ENCODE measurements around the gene GADD45GIP1.

DNA sequence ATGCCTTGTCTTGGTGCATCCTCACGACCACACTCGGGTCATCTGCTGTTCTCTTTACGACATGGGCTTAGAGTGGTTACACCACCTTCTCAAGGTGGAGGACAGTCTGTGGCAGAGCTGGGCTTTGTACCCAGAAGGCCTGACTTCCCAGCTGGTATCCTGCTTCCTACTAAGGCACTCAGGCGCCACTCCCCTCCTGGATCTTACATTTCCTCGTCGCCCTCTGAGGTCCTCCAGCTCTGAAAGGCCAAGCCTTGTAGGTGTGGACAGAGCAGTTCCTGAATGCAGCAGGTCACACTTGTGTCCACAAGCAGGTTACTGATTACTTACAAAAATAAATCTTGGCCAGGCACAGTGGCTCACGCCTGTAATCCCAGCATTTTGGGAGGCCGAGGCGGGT is 49.9 kb downstream of the GADD45GIP1 start:
- TF ChIP-seq MAX (IDR thresholded peaks at IDR 0.05; ENCODE audit: low read depth, low read length) = no peak
- no peak for TF ChIP-seq ZZZ3 (IDR thresholded peaks at IDR 0.05; ENCODE audit: control insufficient read depth, insufficient read length, low read depth)
- TF ChIP-seq RAD21 (IDR thresholded peaks at IDR 0.05; ENCODE audit: insufficient read depth, low read depth, low read length) = no peak
- TF ChIP-seq, protein P1, sequence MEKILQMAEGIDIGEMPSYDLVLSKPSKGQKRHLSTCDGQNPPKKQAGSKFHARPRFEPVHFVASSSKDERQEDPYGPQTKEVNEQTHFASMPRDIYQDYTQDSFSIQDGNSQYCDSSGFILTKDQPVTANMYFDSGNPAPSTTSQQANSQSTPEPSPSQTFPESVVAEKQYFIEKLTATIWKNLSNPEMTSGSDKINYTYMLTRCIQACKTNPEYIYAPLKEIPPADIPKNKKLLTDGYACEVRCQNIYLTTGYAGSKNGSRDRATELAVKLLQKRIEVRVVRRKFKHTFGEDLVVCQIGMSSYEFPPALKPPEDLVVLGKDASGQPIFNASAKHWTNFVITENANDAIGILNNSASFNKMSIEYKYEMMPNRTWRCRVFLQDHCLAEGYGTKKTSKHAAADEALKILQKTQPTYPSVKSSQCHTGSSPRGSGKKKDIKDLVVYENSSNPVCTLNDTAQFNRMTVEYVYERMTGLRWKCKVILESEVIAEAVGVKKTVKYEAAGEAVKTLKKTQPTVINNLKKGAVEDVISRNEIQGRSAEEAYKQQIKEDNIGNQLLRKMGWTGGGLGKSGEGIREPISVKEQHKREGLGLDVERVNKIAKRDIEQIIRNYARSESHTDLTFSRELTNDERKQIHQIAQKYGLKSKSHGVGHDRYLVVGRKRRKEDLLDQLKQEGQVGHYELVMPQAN (conservative IDR thresholded peaks at IDR 0.05) = no peak
- no peak for TF ChIP-seq CREM (IDR thresholded peaks at IDR 0.05; ENCODE audit: low read depth)
- TF ChIP-seq, protein P2, sequence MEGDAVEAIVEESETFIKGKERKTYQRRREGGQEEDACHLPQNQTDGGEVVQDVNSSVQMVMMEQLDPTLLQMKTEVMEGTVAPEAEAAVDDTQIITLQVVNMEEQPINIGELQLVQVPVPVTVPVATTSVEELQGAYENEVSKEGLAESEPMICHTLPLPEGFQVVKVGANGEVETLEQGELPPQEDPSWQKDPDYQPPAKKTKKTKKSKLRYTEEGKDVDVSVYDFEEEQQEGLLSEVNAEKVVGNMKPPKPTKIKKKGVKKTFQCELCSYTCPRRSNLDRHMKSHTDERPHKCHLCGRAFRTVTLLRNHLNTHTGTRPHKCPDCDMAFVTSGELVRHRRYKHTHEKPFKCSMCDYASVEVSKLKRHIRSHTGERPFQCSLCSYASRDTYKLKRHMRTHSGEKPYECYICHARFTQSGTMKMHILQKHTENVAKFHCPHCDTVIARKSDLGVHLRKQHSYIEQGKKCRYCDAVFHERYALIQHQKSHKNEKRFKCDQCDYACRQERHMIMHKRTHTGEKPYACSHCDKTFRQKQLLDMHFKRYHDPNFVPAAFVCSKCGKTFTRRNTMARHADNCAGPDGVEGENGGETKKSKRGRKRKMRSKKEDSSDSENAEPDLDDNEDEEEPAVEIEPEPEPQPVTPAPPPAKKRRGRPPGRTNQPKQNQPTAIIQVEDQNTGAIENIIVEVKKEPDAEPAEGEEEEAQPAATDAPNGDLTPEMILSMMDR (IDR thresholded peaks at IDR 0.05 in 2 of 3, conservative IDR thresholded peaks at IDR 0.05 in 1 of 3; ENCODE audit: control insufficient read depth in 2 of 3, extremely low read depth in 1 of 3, insufficient read depth in 1 of 3, low read depth in 3 of 3, low read length in 3 of 3) = no peak
- TF ChIP-seq NFIC (IDR thresholded peaks at IDR 0.05; ENCODE audit: low read depth, low read length) = no peak
- TF ChIP-seq, protein P3, sequence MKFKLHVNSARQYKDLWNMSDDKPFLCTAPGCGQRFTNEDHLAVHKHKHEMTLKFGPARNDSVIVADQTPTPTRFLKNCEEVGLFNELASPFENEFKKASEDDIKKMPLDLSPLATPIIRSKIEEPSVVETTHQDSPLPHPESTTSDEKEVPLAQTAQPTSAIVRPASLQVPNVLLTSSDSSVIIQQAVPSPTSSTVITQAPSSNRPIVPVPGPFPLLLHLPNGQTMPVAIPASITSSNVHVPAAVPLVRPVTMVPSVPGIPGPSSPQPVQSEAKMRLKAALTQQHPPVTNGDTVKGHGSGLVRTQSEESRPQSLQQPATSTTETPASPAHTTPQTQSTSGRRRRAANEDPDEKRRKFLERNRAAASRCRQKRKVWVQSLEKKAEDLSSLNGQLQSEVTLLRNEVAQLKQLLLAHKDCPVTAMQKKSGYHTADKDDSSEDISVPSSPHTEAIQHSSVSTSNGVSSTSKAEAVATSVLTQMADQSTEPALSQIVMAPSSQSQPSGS (IDR thresholded peaks at IDR 0.05; ENCODE audit: low read length) = no peak
- no peak for TF ChIP-seq JUND (IDR thresholded peaks at IDR 0.05; ENCODE audit: low read depth, low read length)
